Measurements from ENCODE around the gene ZSCAN4. TPM values are rescaled to one million over a fixed set of nuclear protein-coding genes. Genes with fewer than 3 reads are reported as not detected.

The ZSCAN4 gene
- total RNA-seq, 4 donors from 2014 or later = 0.22 to 1.1 (median 0.47) TPM

- Histone ChIP-seq H3K4me1 (peaks cover 0 to 4% of the 10 kb centered on the region in 2 donors), H3K4me3 (replicated peaks in 1 of 3) (peak overlapping the region in 2 of 3 donors; percentile 5 to 51), H3K36me3 (no peaks in the 10 kb centered on the region), H3K9me3 (no peaks in the 10 kb centered on the region), H3K27ac (peak overlapping the region; percentile 13 to 62 (median 56)), H3K27me3 (no peaks in the 10 kb centered on the region)
- TF ChIP-seq CTCF (IDR thresholded peaks at IDR 0.05) (no peak), POLR2A (IDR thresholded peaks at IDR 0.05) (peak in 1 of 2 donors; percentile 38)
- WGBS, 2 donors = 2 to 4% methylated on average over 34 to 37 of the region's 64 CpGs
- DNase-seq = peak; percentile 64 to 72
- intact Hi-C loops (cut with DNase I) = no loop called here
Measured at GRCh38 chr19:57664269-57665127, 4.2 kb upstream of the ZSCAN4 start.

GRCh38 chr19:57665261-57665806, 3.4 kb upstream of the ZSCAN4 start:
- 86 to 88% methylated on average over 9 of the region's 9 CpGs for WGBS, 2 donors
- no peaks in the 10 kb centered on the region for H3K36me3 ChIP-seq
- no peak overlapping the region for H3K27ac ChIP-seq
- H3K4me3 ChIP-seq (replicated peaks in 1 of 3) = no peak overlapping the region
- H3K27me3 ChIP-seq = no peaks in the 10 kb centered on the region
- TF ChIP-seq CTCF (IDR thresholded peaks at IDR 0.05) (no peak), POLR2A (IDR thresholded peaks at IDR 0.05) (no peak)
- no peak for DNase-seq
- peaks cover 0 to 4% of the 10 kb centered on the region in 2 donors for H3K4me1 ChIP-seq
- intact Hi-C loops (cut with DNase I) = no loop called here
- no peaks in the 10 kb centered on the region for H3K9me3 ChIP-seq

GRCh38 chr19:57667228-57667627, 1.5 kb upstream of the ZSCAN4 start:
- no peaks in the 10 kb centered on the region for H3K9me3 ChIP-seq
- no peaks in the 10 kb centered on the region for H3K36me3 ChIP-seq
- intact Hi-C loops (cut with DNase I) = no loop called here
- no peak for DNase-seq
- TF ChIP-seq CTCF (IDR thresholded peaks at IDR 0.05) (no peak), POLR2A (IDR thresholded peaks at IDR 0.05) (no peak)
- no peaks in the 10 kb centered on the region for H3K27me3 ChIP-seq
- H3K4me3 ChIP-seq (replicated peaks in 1 of 3) = no peak overlapping the region
- WGBS, 2 donors = 89 to 94% methylated on average over 1 of the region's 1 CpG
- no peak overlapping the region for H3K27ac ChIP-seq
- peaks cover 0 to 4% of the 10 kb centered on the region in 2 donors for H3K4me1 ChIP-seq

- H3K4me3 ChIP-seq (replicated peaks in 1 of 3) = no peak overlapping the region
- no peaks in the 10 kb centered on the region for H3K36me3 ChIP-seq
- no peaks in the 10 kb centered on the region for H3K4me1 ChIP-seq
- H3K27me3 ChIP-seq = no peaks in the 10 kb centered on the region
- 66 to 70% methylated on average over 7 of the region's 7 CpGs for WGBS, 2 donors
- no peaks in the 10 kb centered on the region for H3K9me3 ChIP-seq
- DNase-seq = no peak
- TF ChIP-seq CTCF (IDR thresholded peaks at IDR 0.05) = no peak
- no peak for TF ChIP-seq POLR2A (IDR thresholded peaks at IDR 0.05)
- no peak overlapping the region for H3K27ac ChIP-seq
- intact Hi-C loops (cut with DNase I) = no loop called here
Measured at GRCh38 chr19:57671124-57671895, 2.6 kb downstream of the ZSCAN4 start.
